ENCODE measurements around the gene LSM4.

LSM4 gene

DNA sequence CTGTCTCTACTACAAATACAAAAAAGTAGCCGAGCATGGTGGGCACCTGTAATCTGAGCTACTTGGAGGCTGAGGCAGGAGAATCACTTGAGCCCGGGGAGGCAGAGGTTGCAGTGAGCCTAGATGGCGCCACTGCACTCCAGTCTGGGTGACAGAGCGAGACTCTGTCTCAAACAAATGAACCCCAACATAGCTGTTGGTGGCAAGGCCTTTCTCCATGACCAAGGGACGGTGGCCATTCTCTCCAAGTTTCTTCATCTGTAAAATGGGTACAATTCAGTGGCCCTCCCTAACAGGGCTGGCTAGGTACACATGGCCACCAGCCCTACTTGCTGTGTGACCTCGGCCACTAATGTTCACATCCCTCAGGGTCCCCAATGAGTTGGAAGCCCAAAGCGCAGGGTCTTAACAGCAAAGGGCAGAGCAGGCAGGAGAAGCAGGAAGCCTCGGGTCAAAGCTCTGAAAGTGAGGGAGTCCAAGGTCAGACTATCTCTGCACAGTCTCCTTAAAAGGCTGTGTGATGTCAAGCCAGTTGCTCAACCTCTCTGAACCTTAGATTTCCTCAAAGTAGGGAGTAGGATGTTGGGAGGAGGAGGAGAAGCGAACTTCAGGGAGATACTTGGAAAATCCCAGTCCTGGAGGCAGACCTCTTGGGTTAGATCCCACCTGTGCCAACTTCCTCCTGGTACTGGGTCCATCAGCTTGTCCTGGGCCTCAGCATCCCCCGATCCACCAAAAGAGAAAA is 44.2 kb downstream of the LSM4 start:
- peak; percentile 18 for DNase-seq (ENCODE audit: low spot score)

DNA sequence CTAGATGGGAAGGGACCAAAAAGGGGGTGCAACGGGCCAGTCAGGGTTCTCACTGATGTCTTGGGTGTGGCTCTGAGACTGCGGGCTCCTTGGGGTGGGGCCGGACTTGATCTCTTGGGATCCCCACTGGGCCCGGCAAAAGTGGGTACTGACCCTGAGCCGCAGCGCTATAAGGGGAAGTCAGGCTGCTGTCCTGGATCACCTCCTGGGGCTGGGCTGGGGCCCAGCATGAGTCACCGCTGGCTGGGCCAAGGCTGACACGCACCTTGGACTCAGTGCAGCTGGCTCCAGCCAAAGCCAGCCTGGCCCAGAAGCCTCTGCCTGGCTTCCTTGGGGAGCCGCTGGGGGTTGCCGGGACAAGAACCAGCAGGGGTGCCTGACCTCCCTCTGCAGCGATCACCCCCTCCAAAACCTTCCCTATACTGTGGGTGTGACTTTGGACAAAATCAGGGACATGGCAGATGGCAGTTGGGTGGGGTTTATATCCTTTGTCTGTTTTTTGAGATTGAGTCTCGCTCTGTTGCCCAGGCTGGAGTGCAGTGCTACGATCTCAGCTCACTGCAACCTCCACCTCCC is 48.0 kb downstream of the LSM4 start:
- peak; percentile 70 for DNase-seq (ENCODE audit: low spot score)

GRCh38 chr19:18274219-18274780 is 48.6 kb downstream of the LSM4 start, which contains the start of gene IQCN:
TSS of gene IQCN (minus strand) at chr19:18274452. CDS start at chr19:18269478, 4,974 bp downstream.
- peak; percentile 66 for DNase-seq (ENCODE audit: low spot score)

GRCh38 chr19:18273561-18274218 is 49.2 kb downstream of the LSM4 start:
- peak; percentile 17 for DNase-seq (ENCODE audit: low spot score)

- peak; percentile 22 for DNase-seq (ENCODE audit: low spot score)
These were observed 51.4 kb downstream of the LSM4 start for GRCh38 chr19:18271433-18271841.

DNA sequence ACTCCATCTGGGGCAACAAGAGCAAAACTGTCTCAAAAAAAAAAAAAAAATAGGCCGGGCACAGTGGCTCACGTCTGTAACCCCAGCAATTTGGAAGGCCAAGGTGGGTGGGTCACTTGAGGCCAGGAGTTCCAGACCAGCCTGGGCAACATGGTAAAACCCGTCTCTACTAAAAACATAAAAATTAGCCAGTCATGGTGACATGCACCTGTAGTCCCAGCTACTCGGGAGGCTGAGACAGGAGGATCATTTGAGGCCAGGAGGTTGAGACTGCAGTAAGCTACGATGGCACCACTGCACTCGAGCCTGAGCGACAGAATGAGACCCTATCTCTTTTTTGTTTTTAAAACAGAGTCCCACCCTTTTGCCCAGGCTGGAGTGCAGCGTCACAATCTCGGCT is 52.5 kb downstream of the LSM4 start:
- DNase-seq (ENCODE audit: low spot score) = no peak

- no peak for DNase-seq (ENCODE audit: low spot score)
These were observed 53.7 kb downstream of the LSM4 start for GRCh38 chr19:18269070-18269723.

DNA sequence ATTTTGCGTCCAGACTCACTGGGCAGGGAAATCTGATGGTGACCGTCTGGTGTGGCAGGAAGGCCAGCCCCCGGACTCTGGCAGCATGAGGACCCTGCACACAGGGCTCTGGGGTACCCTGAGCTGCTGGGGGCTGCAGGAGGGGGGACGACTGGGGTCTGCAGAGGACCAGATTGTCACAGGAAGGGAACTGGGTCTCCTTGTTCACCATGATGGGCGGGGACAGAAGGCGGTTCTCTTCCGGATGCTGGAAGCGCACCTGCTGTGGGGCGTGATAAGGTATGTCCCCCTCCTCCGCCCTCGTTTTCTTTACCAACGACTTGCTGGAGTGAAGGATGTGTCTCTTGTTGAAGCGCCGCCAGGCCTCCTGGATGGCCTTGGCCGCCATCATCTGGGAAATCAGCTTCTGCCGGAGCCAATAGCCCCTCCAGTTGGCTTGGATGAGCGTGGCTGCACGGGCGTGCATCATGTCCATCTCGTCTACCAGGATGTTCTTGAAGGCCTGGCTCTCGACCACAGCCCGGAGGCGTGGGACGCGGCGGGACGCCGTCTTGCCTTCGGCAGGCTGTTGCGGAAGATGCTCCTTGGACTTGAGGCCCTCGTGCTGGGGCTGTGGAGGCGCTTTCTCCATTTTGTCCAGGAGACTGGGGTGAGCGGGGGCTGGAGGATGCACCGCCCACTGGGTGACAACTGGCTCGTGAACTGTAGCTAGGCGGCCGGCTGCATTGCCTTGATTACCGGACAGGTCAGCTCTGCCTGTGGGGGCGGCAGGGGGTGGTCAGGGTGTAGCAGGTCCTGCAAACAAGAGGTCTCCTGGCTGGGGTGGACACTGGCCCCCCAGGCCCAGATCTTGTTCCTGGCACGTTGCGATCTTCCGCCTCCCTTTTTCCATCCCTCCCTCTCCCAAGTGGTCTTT is 55.8 kb downstream of the LSM4 start:
- DNase-seq (ENCODE audit: low spot score) = no peak

DNA sequence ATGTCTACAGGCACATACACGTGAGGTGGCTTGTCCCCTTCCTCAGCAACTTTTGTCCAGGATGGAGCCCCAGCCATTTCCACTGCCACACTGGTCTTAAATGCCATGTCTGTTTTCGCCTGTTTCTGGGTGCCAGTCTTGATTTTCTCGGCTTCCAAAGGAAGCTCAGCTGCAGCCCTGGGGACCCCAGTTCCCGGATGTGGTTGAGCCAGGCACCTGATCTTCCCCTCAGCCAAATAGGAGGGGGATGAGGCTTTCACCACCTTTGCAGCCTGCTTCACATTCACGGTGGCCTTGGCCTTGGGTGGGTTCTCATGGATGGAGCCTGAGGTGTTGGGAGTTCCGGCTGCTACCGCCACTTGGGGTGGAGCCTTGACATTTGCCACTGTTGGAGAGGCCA is 57.3 kb downstream of the LSM4 start:
- no peak for DNase-seq (ENCODE audit: low spot score)

- DNase-seq (ENCODE audit: low spot score) = no peak
These were observed 57.8 kb downstream of the LSM4 start for GRCh38 chr19:18264971-18265540.

- DNase-seq (ENCODE audit: low spot score) = no peak
These were observed 58.6 kb downstream of the LSM4 start for GRCh38 chr19:18264137-18264854.

GRCh38 chr19:18263324-18264136 is 59.3 kb downstream of the LSM4 start:
- DNase-seq (ENCODE audit: low spot score) = no peak

GRCh38 chr19:18262917-18263316 is 60.0 kb downstream of the LSM4 start:
- no peak for DNase-seq (ENCODE audit: low spot score)

DNA sequence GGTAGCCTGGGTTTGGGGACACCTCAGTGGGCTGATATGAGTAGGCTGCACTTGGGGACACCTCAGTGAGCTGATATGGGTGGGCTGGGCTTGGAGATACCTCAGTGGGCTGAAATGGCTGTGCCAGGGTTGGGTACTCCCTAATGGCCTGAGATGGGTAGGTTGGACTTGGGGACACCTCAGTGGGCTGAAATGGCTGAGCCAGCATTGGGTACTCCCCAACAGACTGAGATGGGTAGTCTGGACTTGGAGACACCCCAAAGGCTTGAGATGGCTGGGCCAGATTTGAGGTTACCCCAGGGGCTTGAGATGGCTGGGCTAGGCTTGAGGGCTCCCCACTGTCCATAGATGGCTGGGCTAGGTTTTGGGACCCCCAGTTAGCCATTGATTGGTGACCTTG is 60.7 kb downstream of the LSM4 start:
- no peak for DNase-seq (ENCODE audit: low spot score)

DNA sequence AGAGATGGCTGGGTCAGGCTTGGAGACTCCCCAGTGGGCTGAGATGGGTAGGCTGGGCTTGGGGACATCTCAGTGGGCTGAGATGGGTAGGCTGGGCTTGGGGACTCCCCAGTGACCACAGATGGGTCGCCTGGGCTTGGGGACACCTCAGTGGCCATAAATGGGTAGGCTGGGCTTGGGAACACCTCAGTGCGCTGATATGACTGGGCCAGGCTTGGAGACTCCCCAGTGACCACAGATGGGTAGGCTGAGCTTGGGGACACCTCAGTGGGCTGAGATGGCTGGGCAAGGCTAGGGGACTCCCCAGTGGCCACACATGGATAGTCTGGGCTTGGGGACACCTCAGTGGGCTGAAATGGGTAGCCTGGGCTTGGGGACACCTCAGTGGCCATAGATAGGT is 61.4 kb downstream of the LSM4 start:
- no peak for DNase-seq (ENCODE audit: low spot score)

DNA sequence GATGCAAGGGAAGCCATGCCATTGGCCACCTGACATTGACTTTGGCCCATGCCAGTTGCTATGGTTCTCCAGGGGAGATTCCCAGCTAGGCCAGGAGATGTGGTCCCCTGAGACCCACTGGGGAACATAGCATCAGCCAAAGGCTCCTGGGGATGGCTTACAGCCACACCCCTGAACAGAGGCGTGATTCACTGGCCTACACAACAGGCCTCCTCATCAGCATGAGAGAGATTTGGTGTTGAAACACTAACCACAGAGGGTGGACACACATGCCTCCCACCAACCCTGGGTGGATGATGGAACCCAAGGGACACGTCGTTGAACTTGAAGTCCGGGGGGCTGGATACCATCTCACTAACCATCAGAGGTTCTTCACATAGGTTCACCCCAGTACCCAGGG is 63.0 kb downstream of the LSM4 start:
- DNase-seq (ENCODE audit: low spot score) = no peak

GRCh38 chr19:18257503-18258470 is 65.1 kb downstream of the LSM4 start:
- peak; percentile 43 for DNase-seq (ENCODE audit: low spot score)

All from cerebellar cortex (tissue), 1 donor.